Esophagus squamous epithelium (tissue), 5 donors: ENCODE measurements around the gene PRSS56. TPM values are rescaled to one million over a fixed set of nuclear protein-coding genes. Genes with fewer than 3 reads are reported as not detected.

Source experiments
- DNase-seq: peaks from one replicate; lab custom pipeline; 2025; lab: John Stamatoyannopoulos, UW
- H3K27ac ChIP-seq, 4 donors: fragments of 200-600 bp; sonication (generic); one replicate each; pipeline ENCODE4 v1.5.1; 2016 to 2019; ENCODE audit warnings: mild to moderate bottlenecking in 1 of 4
- H3K27me3 ChIP-seq, 4 donors: fragments of 200-600 bp; sonication (generic); 1 replicate in 3 of 4; 2 replicates in 1 of 4; pipeline versions ENCODE4 v1.5.1 to v1.6.0; 2017 to 2021; ENCODE audit warnings: antibody characterized with exemption in 1 of 4
- H3K36me3 ChIP-seq, 3 donors: fragments of 200-600 bp; sonication (generic); one replicate each; pipeline ENCODE4 v1.5.1; 2016 to 2019
- H3K4me1 ChIP-seq, 3 donors: fragments of 200-600 bp; sonication (generic); one replicate each; pipeline ENCODE4 v1.5.1; 2017 to 2019
- H3K4me3 ChIP-seq, 4 donors: fragments of 200-600 bp; sonication (generic); 1 replicate in 3 of 4; 2 replicates in 1 of 4; pipeline ENCODE4 v1.5.1; 2016 to 2019; ENCODE audit warnings: mild to moderate bottlenecking in 2 of 4, moderate library complexity in 1 of 4
- H3K9me3 ChIP-seq, 3 donors: fragments of 200-600 bp; sonication (generic); one replicate each; pipeline ENCODE4 v1.5.1; 2016 to 2019
- CTCF ChIP-seq, 6 experiments: fragments of 450-650 bp in 4 of 6; fragments of 200-600 bp in 2 of 6; sonication (generic) in 2 of 6; IDR thresholded peaks; one replicate each; pipeline ENCODE4 v1.5.1; 2016 to 2019; ENCODE audit warnings: antibody characterized with exemption in 6 of 6, mild to moderate bottlenecking in 4 of 6, moderate library complexity in 4 of 6
- POLR2A ChIP-seq, 4 donors: fragments of 450-650 bp; IDR thresholded peaks; one replicate each; pipeline ENCODE4 v1.6.1; 2017; ENCODE audit warnings: antibody characterized with exemption in 4 of 4, mild to moderate bottlenecking in 4 of 4, moderate library complexity in 3 of 4
- WGBS, 2 donors: methylation state at CpG; one replicate each; pipeline ENCODE4 v1.1.5; 2018; 5-methylcytosine and 5-hydroxymethylcytosine counted together
- intact Hi-C: fragments of 100-400 bp; cut with DNase I; formaldehyde crosslinking; loops from one replicate; pipeline ENCODE4 v1.15.0; 2022
- total RNA-seq, 4 donors: library from RNA; depleted of rRNA; stranded (reverse); fragments of >200 nt; gene quantifications; one replicate each; pipeline ENCODE4 v1.1.0, GENCODE V29; 2016
- donor health status: DM: yes; HTN: yes; CAD: no.

Gene PRSS56
- total RNA-seq, 4 donors from 2014 or later = not detected

DNA sequence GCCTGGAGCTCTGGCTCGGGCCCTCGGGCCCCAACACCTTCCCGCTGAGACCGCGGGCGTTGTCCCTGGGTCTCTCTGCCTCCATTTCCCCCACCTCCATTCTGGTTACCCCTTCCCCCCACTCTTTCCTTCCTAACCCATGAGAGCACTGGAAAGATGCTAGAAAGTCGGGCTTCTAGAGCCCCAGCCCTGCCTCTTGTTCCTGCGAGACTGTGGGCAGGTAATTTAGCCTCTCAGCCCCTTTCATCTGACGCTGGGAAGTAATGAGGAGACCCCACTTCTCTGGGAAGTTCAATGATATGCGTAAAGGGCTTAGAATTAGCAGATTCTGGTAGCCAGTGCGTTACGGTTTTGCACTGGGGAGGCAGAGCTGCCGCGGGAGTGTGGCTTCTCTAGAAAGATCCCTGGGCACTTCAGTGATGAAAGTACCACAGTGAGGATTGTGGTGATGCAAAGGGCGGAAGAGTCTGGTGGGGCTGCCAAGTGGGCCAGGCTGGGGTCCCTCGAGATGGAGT lies 16.3 kb upstream of the PRSS56 start:
- TF ChIP-seq POLR2A (IDR thresholded peaks at IDR 0.05) = no peak
- no peak for TF ChIP-seq CTCF (IDR thresholded peaks at IDR 0.05)
- Histone ChIP-seq H3K9me3 (no peaks in the 10 kb centered on the region), H3K36me3 (no peaks in the 10 kb centered on the region), H3K4me1 (peaks cover 3 to 19% (median 10%) of the 10 kb centered on the region in 3 donors), H3K4me3 (peak overlapping the region in 2 of 4 donors; percentile 47 to 69), H3K27me3 (peaks cover 0 to 99% (median 7%) of the 10 kb centered on the region in 4 donors), H3K27ac (no peak overlapping the region)
- intact Hi-C loops = no loop called here
- 21 to 35% methylated on average over 9 to 13 of the region's 16 CpGs for WGBS, 2 donors
- no peak for DNase-seq

DNA sequence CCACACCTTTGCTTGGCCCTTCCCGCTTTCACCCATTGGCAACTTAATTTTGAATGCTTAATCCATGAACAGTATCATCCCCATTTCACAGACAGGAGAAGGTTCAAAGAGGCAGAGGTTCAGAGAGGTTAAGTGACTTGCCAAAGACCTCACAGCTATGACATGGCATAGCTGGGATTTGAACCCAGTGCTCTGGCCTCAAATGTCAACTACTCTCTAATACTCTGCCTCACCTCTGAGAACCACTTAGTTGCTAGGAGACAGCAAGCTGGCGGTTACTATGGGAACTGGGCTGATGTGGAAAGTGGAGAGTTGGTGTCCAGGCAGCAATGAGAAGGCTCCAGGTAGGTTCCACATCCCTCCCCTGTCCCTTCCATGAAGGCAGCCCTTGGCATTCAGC lies 15.8 kb upstream of the PRSS56 start:
- intact Hi-C loops = no loop called here

GRCh38 chr2:232505856-232506255 lies 14.3 kb upstream of the PRSS56 start:
- intact Hi-C loops = no loop called here
- Histone ChIP-seq H3K4me1 (peaks cover 3 to 19% (median 10%) of the 10 kb centered on the region in 3 donors), H3K27ac (no peak overlapping the region), H3K9me3 (no peaks in the 10 kb centered on the region), H3K36me3 (no peaks in the 10 kb centered on the region), H3K4me3 (no peak overlapping the region), H3K27me3 (peaks cover 0 to 87% (median 7%) of the 10 kb centered on the region in 4 donors)
- WGBS, 2 donors = 60% methylated on average over 2 of the region's 10 CpGs; no CpG with 5 or more reads in 1 of the 2 donors
- TF ChIP-seq CTCF (IDR thresholded peaks at IDR 0.05) (no peak), POLR2A (IDR thresholded peaks at IDR 0.05) (no peak)
- DNase-seq = no peak

More for the DNA sequence above, 15.8 kb upstream of the PRSS56 start:
- H3K4me1 ChIP-seq = peaks cover 3 to 19% (median 10%) of the 10 kb centered on the region in 3 donors
- WGBS, 2 donors = 57 to 100% methylated on average over 1 to 2 of the region's 2 CpGs
- H3K9me3 ChIP-seq = no peaks in the 10 kb centered on the region
- no peak for TF ChIP-seq CTCF (IDR thresholded peaks at IDR 0.05)
- TF ChIP-seq POLR2A (IDR thresholded peaks at IDR 0.05) = no peak
- no peak for DNase-seq
- no peak overlapping the region for H3K27ac ChIP-seq
- H3K27me3 ChIP-seq = peaks cover 0 to 94% (median 7%) of the 10 kb centered on the region in 4 donors
- H3K4me3 ChIP-seq = no peak overlapping the region
- H3K36me3 ChIP-seq = no peaks in the 10 kb centered on the region

GRCh38 chr2:232506709-232507108 lies 13.5 kb upstream of the PRSS56 start:
- intact Hi-C loops = no loop called here

More at GRCh38 chr2:232506709-232507108, 13.5 kb upstream of the PRSS56 start:
- 88% methylated on average over 2 of the region's 4 CpGs; no CpG with 5 or more reads in 1 of the 2 donors for WGBS, 2 donors
- H3K4me3 ChIP-seq = no peak overlapping the region
- H3K4me1 ChIP-seq = peaks cover 3 to 19% (median 10%) of the 10 kb centered on the region in 3 donors
- DNase-seq = no peak
- H3K27ac ChIP-seq = no peak overlapping the region
- no peak for TF ChIP-seq CTCF (IDR thresholded peaks at IDR 0.05)
- TF ChIP-seq POLR2A (IDR thresholded peaks at IDR 0.05) = no peak
- H3K36me3 ChIP-seq = no peaks in the 10 kb centered on the region
- no peaks in the 10 kb centered on the region for H3K9me3 ChIP-seq
- peaks cover 0 to 87% (median 7%) of the 10 kb centered on the region in 4 donors for H3K27me3 ChIP-seq
